H1 (cell line): ENCODE data around the gene TBK1. TPM values are rescaled to one million over a fixed set of nuclear protein-coding genes. Genes with fewer than 3 reads are reported as not detected.

Source experiments
- CTCF ChIA-PET: fragments of 300-600 bp; sonication (Branson Sonifier 250); formaldehyde crosslinking; loops from one replicate; lab custom pipeline; 2021; ENCODE audit not compliant: partially characterized antibody; lab: Charles Lee
- POLR2A ChIA-PET: fragments of 300-600 bp; sonication (Branson Sonifier 250); formaldehyde crosslinking; loops from one replicate; lab custom pipeline; 2021; ENCODE audit warnings: inconsistent platforms; ENCODE audit not compliant: partially characterized antibody; lab: Charles Lee
- DNase-seq, 2 experiments: peaks; one replicate each; pipeline versions ENCODE4 v3.0.0 to v3.0.0-alpha.2; 2010 to 2022; ENCODE audit warnings: low spot score in 2 of 2, low read depth in 1 of 2, mixed read lengths in 1 of 2
- FAIRE-seq: peaks from 2 replicates; lab custom pipeline; 2011; peaks lifted over from hg19 to GRCh38; lab: Jason Lieb, UNC
- H2AFZ ChIP-seq: 2 replicates; pipeline ENCODE4 v1.8.1; 2012; ENCODE audit warnings: low read length, inconsistent platforms
- H2AK5ac ChIP-seq: 2 replicates; pipeline ENCODE4 v1.6.1; 2013; ENCODE audit warnings: low read depth, low read length
- H2BK120ac ChIP-seq: replicated peaks from 2 replicates; pipeline ENCODE3; 2013; ENCODE audit warnings: low read depth, low read length, inconsistent platforms
- H2BK12ac ChIP-seq: 2 replicates; pipeline ENCODE4 v1.6.1; 2013; ENCODE audit warnings: low read depth, low read length
- H2BK15ac ChIP-seq: 2 replicates; pipeline ENCODE4 v1.6.1; 2013; ENCODE audit warnings: low read length
- H2BK20ac ChIP-seq: 2 replicates; pipeline ENCODE4 v1.6.1; 2013; ENCODE audit warnings: low read length
- H2BK5ac ChIP-seq: 2 replicates; pipeline ENCODE4 v1.6.1; 2013; ENCODE audit warnings: low read depth, low read length
- H3K14ac ChIP-seq: 2 replicates; pipeline ENCODE4 v1.6.1; 2013; ENCODE audit warnings: inconsistent platforms; ENCODE audit not compliant: insufficient read length
- H3K18ac ChIP-seq: 2 replicates; pipeline ENCODE4 v1.6.1; 2013; ENCODE audit warnings: low read length; ENCODE audit errors: extremely low read depth
- H3K23ac ChIP-seq: 2 replicates; pipeline ENCODE4 v1.6.1; 2013; ENCODE audit warnings: inconsistent platforms; ENCODE audit not compliant: insufficient read length
- H3K23me2 ChIP-seq: 2 replicates; pipeline ENCODE4 v1.6.1; 2013; ENCODE audit warnings: low read depth, low read length
- H3K27ac ChIP-seq: 2 replicates; pipeline ENCODE4 v1.6.1; 2011; ENCODE audit warnings: low read depth, low read length, inconsistent platforms
- H3K27me3 ChIP-seq, 4 experiments: replicated peaks in 1 of 4; 1 replicate in 1 of 4; 2 replicates in 3 of 4; pipeline versions ENCODE4 v1.6.1 to v1.8.1; 2011 to 2013; ENCODE audit warnings: low read length in 3 of 4, mild to moderate bottlenecking in 3 of 4, inconsistent platforms in 2 of 4, mixed read lengths in 2 of 4, moderate library complexity in 1 of 4; ENCODE audit not compliant: control insufficient read depth in 3 of 4, insufficient read depth in 3 of 4; ENCODE audit errors: extremely low read depth in 1 of 4
- H3K36me3 ChIP-seq, 4 experiments: 2 replicates each; pipeline versions ENCODE4 v1.6.1 to v1.8.1; 2011 to 2013; ENCODE audit warnings: mild to moderate bottlenecking in 4 of 4, low read length in 3 of 4, moderate library complexity in 2 of 4, control low read depth in 1 of 4, inconsistent platforms in 1 of 4; ENCODE audit not compliant: insufficient read depth in 4 of 4, control insufficient read depth in 2 of 4
- H3K4ac ChIP-seq: replicated peaks from 2 replicates; pipeline ENCODE3; 2013; ENCODE audit warnings: low read length, low read depth, mixed read lengths, inconsistent platforms; ENCODE audit not compliant: insufficient read length
- H3K4me1 ChIP-seq, 4 experiments: replicated peaks in 1 of 4; 1 replicate in 1 of 4; 2 replicates in 3 of 4; pipeline versions ENCODE4 v1.6.1 to v1.8.1; 2011 to 2013; ENCODE audit warnings: low read length in 3 of 4, inconsistent platforms in 2 of 4, mixed read lengths in 1 of 4; ENCODE audit not compliant: insufficient read depth in 4 of 4, control insufficient read depth in 3 of 4
- H3K4me2 ChIP-seq, 2 experiments: 2 replicates each; pipeline versions ENCODE4 v1.6.1 to v1.8.1; 2011 to 2013; ENCODE audit warnings: low read depth in 2 of 2, low read length in 2 of 2, control low read depth in 1 of 2, inconsistent platforms in 1 of 2, mild to moderate bottlenecking in 1 of 2; ENCODE audit not compliant: insufficient read depth in 1 of 2
- H3K4me3 ChIP-seq, 4 experiments: fragments of 200-600, 300-600 bp in 1 of 4; sonication (generic), shearing (Covaris generic), sonication (Bioruptor Twin) in 1 of 4; 2 replicates each; pipeline versions ENCODE4 v1.5.1 to v1.8.1; 2011 to 2016; ENCODE audit warnings: low read length in 4 of 4, low read depth in 3 of 4, control low read depth in 2 of 4, inconsistent platforms in 2 of 4, mild to moderate bottlenecking in 2 of 4, mixed read lengths in 1 of 4, moderate library complexity in 1 of 4; ENCODE audit not compliant: insufficient read depth in 2 of 4; ENCODE audit errors: extremely low read depth in 1 of 4
- H3K56ac ChIP-seq: replicated peaks from 2 replicates; pipeline ENCODE3; 2013; ENCODE audit warnings: low read depth, mild to moderate bottlenecking, mixed read lengths, low read length, inconsistent platforms; ENCODE audit not compliant: insufficient read length
- H3K79me1 ChIP-seq: 2 replicates; pipeline ENCODE4 v1.6.1; 2013; ENCODE audit warnings: low read depth, low read length, control low read depth
- H3K79me2 ChIP-seq, 2 experiments: 2 replicates each; pipeline versions ENCODE4 v1.6.1 to v1.8.1; 2012 to 2013; ENCODE audit warnings: low read length in 2 of 2, mild to moderate bottlenecking in 2 of 2, inconsistent platforms in 1 of 2; ENCODE audit not compliant: insufficient read depth in 2 of 2, control insufficient read depth in 1 of 2
- H3K9ac ChIP-seq, 4 experiments: replicated peaks in 1 of 4; 1 replicate in 1 of 4; 2 replicates in 3 of 4; pipeline versions ENCODE4 v1.6.1 to v1.8.1; 2011 to 2013; ENCODE audit warnings: low read depth in 3 of 4, low read length in 3 of 4, control low read depth in 2 of 4, mild to moderate bottlenecking in 2 of 4, moderate library complexity in 2 of 4, inconsistent platforms in 1 of 4; ENCODE audit errors: extremely low read depth in 1 of 4
- H3K9me3 ChIP-seq, 2 experiments: 2 replicates each; pipeline versions ENCODE4 v1.6.1 to v1.8.1; 2012 to 2013; ENCODE audit warnings: mild to moderate bottlenecking in 2 of 2, moderate library complexity in 2 of 2, control low read depth in 1 of 2, inconsistent platforms in 1 of 2, low read depth in 1 of 2, low read length in 1 of 2, mixed read lengths in 1 of 2; ENCODE audit not compliant: insufficient read depth in 2 of 2
- H4K20me1 ChIP-seq, 2 experiments: replicated peaks in 1 of 2; 2 replicates each; pipeline versions ENCODE3 to v1.8.1; 2011 to 2013; ENCODE audit warnings: inconsistent platforms in 2 of 2, low read length in 2 of 2, mild to moderate bottlenecking in 1 of 2; ENCODE audit not compliant: insufficient read depth in 2 of 2, control insufficient read depth in 1 of 2
- H4K5ac ChIP-seq: 2 replicates; pipeline ENCODE4 v1.6.1; 2013; ENCODE audit warnings: low read length, low read depth, mixed read lengths, inconsistent platforms; ENCODE audit not compliant: insufficient read length
- H4K8ac ChIP-seq: 2 replicates; pipeline ENCODE4 v1.8.0; 2013; ENCODE audit warnings: mild to moderate bottlenecking, moderate library complexity, low read length, inconsistent platforms; ENCODE audit not compliant: insufficient read depth; ENCODE audit errors: extremely low read depth
- H4K91ac ChIP-seq: replicated peaks from 2 replicates; pipeline ENCODE3; 2013; ENCODE audit warnings: low read length, mixed read lengths, inconsistent platforms; ENCODE audit not compliant: insufficient read length
- ASH2L ChIP-seq: fragments of 200-600, 300-600 bp; sonication (generic); IDR thresholded peaks from one replicate; pipeline ENCODE4 v1.7.1; 2017; ENCODE audit warnings: low read length
- ATF3 ChIP-seq: IDR thresholded peaks from 2 replicates; pipeline ENCODE4 v1.6.1; 2011; ENCODE audit warnings: low read depth, mild to moderate bottlenecking, low read length; ENCODE audit not compliant: insufficient read depth
- CBX5 ChIP-seq: fragments of 300-800, 300-1000 bp; sonication (generic); IDR thresholded peaks from 2 replicates; pipeline ENCODE4 v1.7.1; 2016; ENCODE audit warnings: antibody characterized with exemption, low read length, low read depth
- CHD1 ChIP-seq: IDR thresholded peaks from 2 replicates; pipeline ENCODE4 v1.6.1; 2012; ENCODE audit warnings: low read depth, low read length, improper control_type of control experiment
- GTF2F1 ChIP-seq: IDR thresholded peaks from 2 replicates; pipeline ENCODE4 v1.6.1; 2012; ENCODE audit warnings: low read depth, low read length, improper control_type of control experiment, borderline replicate concordance
- HDAC6 ChIP-seq: IDR thresholded peaks from one replicate; pipeline ENCODE4 v1.7.1; 2012; ENCODE audit warnings: low read depth, mild to moderate bottlenecking, inconsistent platforms, low read length, moderate library complexity
- JUND ChIP-seq: IDR thresholded peaks from 2 replicates; pipeline ENCODE4 v1.6.1; 2011; ENCODE audit warnings: mild to moderate bottlenecking, improper control_type of control experiment, low read length
- POLR2AphosphoS5 ChIP-seq: IDR thresholded peaks from 2 replicates; pipeline ENCODE4 v1.6.1; 2011; ENCODE audit warnings: low read depth, low read length
- RBBP5 ChIP-seq: IDR thresholded peaks from 2 replicates; pipeline ENCODE4 v1.7.1; 2012; ENCODE audit warnings: low read depth, mild to moderate bottlenecking, inconsistent platforms, low read length, moderate library complexity, borderline replicate concordance
- SAP30 ChIP-seq: fragments of 300-600 bp; sonication (generic); IDR thresholded peaks from 2 replicates; pipeline ENCODE4 v1.7.1; 2012; ENCODE audit warnings: low read length, moderate library complexity, mild to moderate bottlenecking, inconsistent platforms; ENCODE audit not compliant: insufficient read depth, insufficient replicate concordance
- SIN3A ChIP-seq, 2 experiments: IDR thresholded peaks in 1 of 2; conservative IDR thresholded peaks in 1 of 2; 2 replicates each; pipeline ENCODE4 v1.6.1; 2011 to 2012; ENCODE audit warnings: low read length in 2 of 2, improper control_type of control experiment in 1 of 2, low read depth in 1 of 2, mild to moderate bottlenecking in 1 of 2
- SP2 ChIP-seq: IDR thresholded peaks from 2 replicates; pipeline ENCODE4 v1.6.1; 2012; ENCODE audit warnings: mild to moderate bottlenecking, low read length, inconsistent platforms
- SUZ12 ChIP-seq: fragments of 200-600 bp; sonication (generic); IDR thresholded peaks from 2 replicates; pipeline ENCODE4 v1.6.1; 2012; ENCODE audit warnings: mild to moderate bottlenecking, inconsistent platforms, low read length, moderate library complexity, mixed read lengths
- TAF7 ChIP-seq: optimal IDR thresholded peaks from 2 replicates; pipeline ENCODE3; 2011; ENCODE audit warnings: low read depth, mild to moderate bottlenecking, inconsistent platforms, low read length, moderate library complexity, borderline replicate concordance
- whole genome bisulfite sequencing, 2 experiments: shearing (Covaris generic) in 1 of 2; methylation state at CpG; one replicate each; pipeline versions ENCODE4 v1.1.6 to v1.1.7; 2013 to 2015; ENCODE audit warnings: low lambda C conversion rate in 2 of 2, mixed read lengths in 2 of 2, inconsistent platforms in 1 of 2, low coverage in 1 of 2, missing lambda C conversion rate in 1 of 2; ENCODE audit not compliant: insufficient replicate concordance in 2 of 2, insufficient coverage in 1 of 2, insufficient read length in 1 of 2; ENCODE audit errors: extremely low coverage in 1 of 2, missing lambda C conversion rate in 1 of 2; 5-methylcytosine and 5-hydroxymethylcytosine counted together
- polyA plus RNA-seq, 7 experiments: library from polyadenylated mRNA; depleted of rRNA in 3 of 7; stranded (reverse) in 5 of 7; unstranded in 2 of 7; fragments of >200 nt in 5 of 7; fragments of 200-250 nt in 2 of 7; gene quantifications; 1 replicate in 5 of 7; 2 replicates in 1 of 7; 4 replicates in 1 of 7; pipeline versions ENCODE4 v1.2.1 to v1.2.3, GENCODE V29; 2011 to 2013; ENCODE audit warnings: missing spikeins in 2 of 7, mixed read lengths in 2 of 7
- total RNA-seq: library from RNA; stranded (reverse); fragmentation: NEBNext Ultra II Directional; extraction: Animal tissue kit (Norgen Biotek cat#: 25700); gene quantifications from 2 replicates; pipeline ENCODE4 v1.2.1, GENCODE V29; 2021

The TBK1 gene
- total and polyA plus RNA-seq, 2 of the 8 experiments (the other 6 are each of a cell fraction or from before 2014, with no cell fraction given): 5.3 to 20.4 TPM

- Histone ChIP-seq H3K14ac (no peak overlapping the region), H3K4ac (no peak overlapping the region), H2AK5ac (no peak overlapping the region), H3K56ac (no peak overlapping the region), H3K4me1 (peaks cover 0 to 12% (median 10%) of the 10 kb centered on the region in 4 experiments; a peak in 6 of 7 replicates), H3K4me2 (no peak overlapping the region), H3K36me3 (no peaks in the 10 kb centered on the region), H2BK20ac (no peak overlapping the region), H3K23ac (no peak overlapping the region), H2BK5ac (no peak overlapping the region), H3K9ac (no peak overlapping the region), H2BK15ac (no peak overlapping the region), H2BK120ac (no peak overlapping the region), H4K8ac (no peak overlapping the region), H3K79me2 (no peaks in the 10 kb centered on the region), H3K27me3 (no peaks in the 10 kb centered on the region), H3K18ac (no peak overlapping the region), H2AFZ (peak overlapping the region; percentile 70; the same call in 1 of the 2 replicates), H4K5ac (no peak overlapping the region), H3K23me2 (no peaks in the 10 kb centered on the region), H3K79me1 (no peaks in the 10 kb centered on the region), H3K9me3 (no peaks in the 10 kb centered on the region), H2BK12ac (no peak overlapping the region), H3K27ac (no peak overlapping the region), H4K91ac (no peak overlapping the region), H3K4me3 (no peak overlapping the region), H4K20me1 (no peaks in the 10 kb centered on the region)
- 82% methylated on average over 5 of the region's 5 CpGs; no CpG with 5 or more reads in 1 of the 2 experiments for WGBS, 2 experiments
- CTCF ChIA-PET: interaction anchor here (0.6 kb wide), 1 partner anchor 13 kb away, joined by 3 read pairs; no protein-coding TSS in a partner anchor
- FAIRE-seq (no peak), DNase-seq (no peak)
- POLR2A ChIA-PET: interaction anchor here (0.6 kb wide), 1 partner anchor 12 kb away, joined by 3 read pairs; no protein-coding TSS in a partner anchor
- no peak for TF ChIP-seq CBX5
- no peak for TF ChIP-seq HDAC6
- TF ChIP-seq ASH2L: no peak
- TF ChIP-seq CHD1: no peak
- TF ChIP-seq JUND: no peak
- TF ChIP-seq SAP30: no peak
- no peak for TF ChIP-seq SUZ12
- no peak for TF ChIP-seq RBBP5
- no peak for TF ChIP-seq POLR2AphosphoS5
- TF ChIP-seq SP2: no peak
- TF ChIP-seq TAF7: no peak
- TF ChIP-seq GTF2F1: no peak
- no peak for TF ChIP-seq ATF3
- no peak for TF ChIP-seq SIN3A (conservative IDR thresholded peaks at IDR 0.05 in 1 of 2, IDR thresholded peaks at IDR 0.05 in 1 of 2; ENCODE audit: low read depth in 1 of 2, low read length in 2 of 2)
These were observed 66.5 kb downstream of the TBK1 start for GRCh38 chr12:64518396-64518795.
